Heart left ventricle (tissue), 16 donors: ENCODE measurements around the gene AVPR2. TPM values are rescaled to one million over a fixed set of nuclear protein-coding genes. Genes with fewer than 3 reads are reported as not detected.

Source experiments
- ATAC-seq, 4 donors: fragments of 200-7000 bp; cut with Tn5 transposase; one replicate each; pipeline ENCODE4 v1.9.1; 2020 to 2022; ENCODE audit warnings: moderate library complexity in 4 of 4, mild to moderate bottlenecking in 3 of 4, moderate number of reproducible peaks in 1 of 4
- DNase-seq, 5 donors: peaks; one replicate each; pipeline ENCODE4 v3.0.0-alpha.2; 2020
- H3K27ac ChIP-seq, 12 donors: fragments of 200-600 bp; sonication (generic) in 4 of 12; one replicate each; pipeline versions ENCODE4 v1.5.0 to v1.8.0; 2016 to 2022; ENCODE audit warnings: mild to moderate bottlenecking in 2 of 12
- H3K27me3 ChIP-seq, 9 donors: fragments of 200-600 bp; sonication (generic) in 2 of 9; one replicate each; pipeline versions ENCODE4 v1.5.1 to v1.8.0; 2016 to 2022; ENCODE audit warnings: mild to moderate bottlenecking in 3 of 9
- H3K36me3 ChIP-seq, 9 donors: fragments of 200-600 bp; sonication (generic) in 2 of 9; one replicate each; pipeline versions ENCODE4 v1.5.0 to v1.8.0; 2018 to 2022; ENCODE audit warnings: mild to moderate bottlenecking in 2 of 9
- H3K4me1 ChIP-seq, 12 donors: fragments of 200-600 bp; sonication (generic) in 4 of 12; one replicate each; pipeline versions ENCODE4 v1.5.0 to v1.8.0; 2016 to 2022; ENCODE audit warnings: mild to moderate bottlenecking in 3 of 12
- H3K4me3 ChIP-seq, 12 donors: fragments of 200-600 bp; sonication (generic) in 4 of 12; one replicate each; pipeline versions ENCODE4 v1.5.0 to v1.8.0; 2017 to 2022; ENCODE audit warnings: mild to moderate bottlenecking in 9 of 12, moderate library complexity in 4 of 12
- H3K9me3 ChIP-seq, 12 donors: fragments of 200-600 bp; sonication (generic) in 4 of 12; one replicate each; pipeline versions ENCODE4 v1.5.0 to v1.8.0; 2016 to 2022; ENCODE audit warnings: mild to moderate bottlenecking in 1 of 12
- CTCF ChIP-seq, 12 donors: fragments of 200-600 bp; sonication (generic) in 4 of 12; IDR thresholded peaks; one replicate each; pipeline versions ENCODE4 v1.5.0 to v1.8.0; 2018 to 2022; ENCODE audit warnings: antibody characterized with exemption in 12 of 12, mild to moderate bottlenecking in 5 of 12
- POLR2A ChIP-seq, 2 donors: fragments of 450-650 bp; IDR thresholded peaks; one replicate each; pipeline ENCODE4 v1.6.1; 2017; ENCODE audit warnings: antibody characterized with exemption in 2 of 2, mild to moderate bottlenecking in 2 of 2, moderate library complexity in 2 of 2
- WGBS, 4 donors: extraction: QIAGEN DNeasy Blood & Tissue Kit in 2 of 4; methylation state at CpG; one replicate each; pipeline versions ENCODE4 v1.1.5 to v1.1.7; 2013 to 2018; 5-methylcytosine and 5-hydroxymethylcytosine counted together
- intact Hi-C, 10 donors: fragments of 100-400 bp; cut with DNase I; formaldehyde crosslinking; loops; one replicate each; pipeline versions ENCODE4 v1.11.1 to v1.14.2; 2022
- polyA plus RNA-seq, 2 donors: library from polyadenylated mRNA; stranded (reverse); fragments of 200-250 nt; gene quantifications; one replicate each; pipeline ENCODE4 v1.2.3, GENCODE V29; 2013
- total RNA-seq, 9 donors: library from RNA; depleted of rRNA in 2 of 9; stranded (reverse); fragments of >200 nt in 2 of 9; fragmentation: NEBNext Ultra II Directional in 3 of 9; extraction: Animal tissue kit (Norgen Biotek cat#: 25700) in 3 of 9; gene quantifications; one replicate each; pipeline versions ENCODE4 v1.1.0 to v1.2.4, GENCODE V29; 2016 to 2023
- donor health status: ischemic (EF 13 %, LVEDD 7.1; RV severe dilation, severe dysfunction).
- donor health status: healthy with polysubstance abuse.
- donor health status: DM: no; HTN: yes; CAD: no.
- donor health status: DM: no; HTN: no; CAD: no.
- donor health status: ischemic (EF 25% LVEDD 6.9; RV normal size, moderate dysfunction).
- donor health status: ischemic (EF 25% LVEDD 5.7; RV mildly dilated, moderate dysfunction).
- donor health status: healthy.
- donor health status: DM: yes; HTN: yes; CAD: no.
- donor health status: ischemic (EF 35%, LVEDD 5.7; RV mildly dilated, moderate dysfunction).
- donor health status: nonischemic (EF 11% LVEDD 7.7; RV severe dilation, severe dysfunction).
- donor health status: DM: yes; HTN: yes; CAD: no.
- donor health status: PGD.
- donor health status: ischemic (EF 29% LVEDD 5.4; RV normal size, mild dysfunction).
- donor health status: nonischemic (EF 23%, LVEDD 6.1; RV moderate dilation, normal function).

AVPR2 gene
- total and polyA plus RNA-seq, 11 donors: 2.2 to 10.5 (median 3.1) TPM

GRCh38 chrX:153947009-153947769 is 42.7 kb downstream of the AVPR2 start:
- no peaks in the 10 kb centered on the region for H3K9me3 ChIP-seq
- intact Hi-C loops: loop anchor here in 1 of 10 donors (1.0 to 2.0 kb wide), 2 partner anchors 18 to 183 kb away; partner anchors contain the start of gene PLXNB3
- peaks cover 0 to 34% (median 30%) of the 10 kb centered on the region in 9 donors for H3K36me3 ChIP-seq
- H3K27ac ChIP-seq: peak overlapping the region; percentile 35 to 86 (median 67)
- no peak for TF ChIP-seq POLR2A (IDR thresholded peaks at IDR 0.05)
- TF ChIP-seq CTCF (IDR thresholded peaks at IDR 0.05): peak; percentile 67 to 95 (median 78)
- 36 to 58% (median 45%) methylated on average over 19 of the region's 19 CpGs for WGBS, 4 donors
- ATAC-seq (peak; percentile 53 to 77 (median 68)), DNase-seq (peak; percentile 62 to 87 (median 72))
- H3K27me3 ChIP-seq: peaks cover 0 to 15% (median 0%) of the 10 kb centered on the region in 9 donors
- H3K4me1 ChIP-seq: peaks cover 0 to 36% (median 8%) of the 10 kb centered on the region in 12 donors
- H3K4me3 ChIP-seq: no peak overlapping the region

GRCh38 chrX:153948002-153948466 is 43.6 kb downstream of the AVPR2 start:
- DNase-seq (no peak), ATAC-seq (peak in 3 of 4 donors; percentile 3 to 62 (median 9))
- peaks cover 0 to 11% (median 0%) of the 10 kb centered on the region in 9 donors for H3K27me3 ChIP-seq
- H3K36me3 ChIP-seq: peaks cover 0 to 42% (median 39%) of the 10 kb centered on the region in 9 donors
- peaks cover 0 to 34% (median 8%) of the 10 kb centered on the region in 12 donors for H3K4me1 ChIP-seq
- TF ChIP-seq POLR2A (IDR thresholded peaks at IDR 0.05) (no peak), CTCF (IDR thresholded peaks at IDR 0.05) (no peak)
- H3K27ac ChIP-seq: peak overlapping the region; percentile 35 to 86 (median 67)
- no peak overlapping the region for H3K4me3 ChIP-seq
- intact Hi-C loops: no loop called here
- 51 to 71% (median 62%) methylated on average over 10 of the region's 10 CpGs for WGBS, 4 donors
- no peaks in the 10 kb centered on the region for H3K9me3 ChIP-seq

GRCh38 chrX:153948847-153949805 is 44.7 kb downstream of the AVPR2 start:
- WGBS, 4 donors: 40 to 75% (median 58%) methylated on average over 27 to 30 of the region's 30 CpGs
- Histone ChIP-seq H3K27ac (peak overlapping the region; percentile 32 to 86 (median 67)), H3K36me3 (peaks cover 0 to 53% (median 46%) of the 10 kb centered on the region in 9 donors), H3K27me3 (peaks cover 0 to 5% (median 0%) of the 10 kb centered on the region in 9 donors), H3K4me3 (no peak overlapping the region), H3K9me3 (no peaks in the 10 kb centered on the region), H3K4me1 (peaks cover 0 to 40% (median 9%) of the 10 kb centered on the region in 12 donors)
- peak in 1 of 4 donors; percentile 29 for ATAC-seq
- TF ChIP-seq CTCF (IDR thresholded peaks at IDR 0.05) (no peak), POLR2A (IDR thresholded peaks at IDR 0.05) (no peak)
- DNase-seq: peak in 1 of 5 donors; percentile 59
- intact Hi-C loops: no loop called here
